ENCODE data around the gene ATP8B3.

The ATP8B3 gene

DNA sequence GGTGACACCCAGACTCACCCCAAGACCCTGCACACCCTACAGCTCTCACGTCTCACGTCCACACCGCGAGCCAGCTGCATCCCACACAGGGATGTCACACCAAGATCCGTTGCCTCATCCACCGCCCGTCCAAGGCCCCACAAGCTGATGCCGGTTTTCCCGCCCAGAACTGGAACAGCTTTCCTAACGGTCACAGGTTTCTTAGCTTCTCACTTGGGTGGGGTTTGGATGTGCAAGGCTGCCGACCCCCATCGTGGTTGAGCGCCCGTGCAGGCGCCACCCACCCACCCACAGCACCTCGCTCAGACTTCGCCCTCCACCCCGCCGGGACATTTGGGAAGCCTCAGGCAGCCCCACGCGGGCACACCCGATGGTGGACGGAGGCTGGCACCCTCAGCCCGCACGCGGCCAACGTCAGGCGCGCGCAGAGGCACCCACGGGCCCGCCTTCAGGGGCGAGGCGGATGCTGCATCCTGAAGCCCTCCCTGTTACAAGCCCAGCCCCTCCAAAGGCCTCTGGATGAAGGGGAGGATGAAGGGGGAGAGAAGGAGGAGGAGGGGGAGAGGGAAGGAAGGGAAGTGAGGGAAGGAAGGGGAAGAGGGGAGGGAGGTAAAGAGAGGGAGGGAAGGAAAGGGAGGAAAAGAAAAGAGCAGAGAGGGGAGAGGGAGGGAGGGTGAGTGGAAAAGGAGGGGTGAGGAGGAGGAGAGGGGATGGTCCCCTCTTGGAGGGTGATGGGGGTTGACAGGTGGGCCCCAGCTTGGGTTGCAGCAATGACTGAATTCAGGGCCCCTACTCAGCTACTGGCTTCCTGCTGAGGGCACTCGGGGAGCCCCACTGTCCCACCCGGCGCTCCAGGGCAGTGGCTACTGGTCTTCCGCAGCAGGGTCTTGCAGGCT, 45.9 kb downstream of the ATP8B3 start:
- TF ChIP-seq, protein P1, sequence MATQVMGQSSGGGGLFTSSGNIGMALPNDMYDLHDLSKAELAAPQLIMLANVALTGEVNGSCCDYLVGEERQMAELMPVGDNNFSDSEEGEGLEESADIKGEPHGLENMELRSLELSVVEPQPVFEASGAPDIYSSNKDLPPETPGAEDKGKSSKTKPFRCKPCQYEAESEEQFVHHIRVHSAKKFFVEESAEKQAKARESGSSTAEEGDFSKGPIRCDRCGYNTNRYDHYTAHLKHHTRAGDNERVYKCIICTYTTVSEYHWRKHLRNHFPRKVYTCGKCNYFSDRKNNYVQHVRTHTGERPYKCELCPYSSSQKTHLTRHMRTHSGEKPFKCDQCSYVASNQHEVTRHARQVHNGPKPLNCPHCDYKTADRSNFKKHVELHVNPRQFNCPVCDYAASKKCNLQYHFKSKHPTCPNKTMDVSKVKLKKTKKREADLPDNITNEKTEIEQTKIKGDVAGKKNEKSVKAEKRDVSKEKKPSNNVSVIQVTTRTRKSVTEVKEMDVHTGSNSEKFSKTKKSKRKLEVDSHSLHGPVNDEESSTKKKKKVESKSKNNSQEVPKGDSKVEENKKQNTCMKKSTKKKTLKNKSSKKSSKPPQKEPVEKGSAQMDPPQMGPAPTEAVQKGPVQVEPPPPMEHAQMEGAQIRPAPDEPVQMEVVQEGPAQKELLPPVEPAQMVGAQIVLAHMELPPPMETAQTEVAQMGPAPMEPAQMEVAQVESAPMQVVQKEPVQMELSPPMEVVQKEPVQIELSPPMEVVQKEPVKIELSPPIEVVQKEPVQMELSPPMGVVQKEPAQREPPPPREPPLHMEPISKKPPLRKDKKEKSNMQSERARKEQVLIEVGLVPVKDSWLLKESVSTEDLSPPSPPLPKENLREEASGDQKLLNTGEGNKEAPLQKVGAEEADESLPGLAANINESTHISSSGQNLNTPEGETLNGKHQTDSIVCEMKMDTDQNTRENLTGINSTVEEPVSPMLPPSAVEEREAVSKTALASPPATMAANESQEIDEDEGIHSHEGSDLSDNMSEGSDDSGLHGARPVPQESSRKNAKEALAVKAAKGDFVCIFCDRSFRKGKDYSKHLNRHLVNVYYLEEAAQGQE (IDR thresholded peaks at IDR 0.05; ENCODE audit: low read depth) = no peak
- TF ChIP-seq TEAD4 (IDR thresholded peaks at IDR 0.05) (no peak), CREB1 (IDR thresholded peaks at IDR 0.05; ENCODE audit: low read depth) (no peak), NFIC (IDR thresholded peaks at IDR 0.05) (no peak), YY1 (IDR thresholded peaks at IDR 0.05; ENCODE audit: low read depth) (no peak), TCF12 (IDR thresholded peaks at IDR 0.05; ENCODE audit: low read depth) (no peak)
- TF ChIP-seq, protein P2, sequence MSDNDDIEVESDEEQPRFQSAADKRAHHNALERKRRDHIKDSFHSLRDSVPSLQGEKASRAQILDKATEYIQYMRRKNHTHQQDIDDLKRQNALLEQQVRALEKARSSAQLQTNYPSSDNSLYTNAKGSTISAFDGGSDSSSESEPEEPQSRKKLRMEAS (IDR thresholded peaks at IDR 0.05) = no peak

DNA sequence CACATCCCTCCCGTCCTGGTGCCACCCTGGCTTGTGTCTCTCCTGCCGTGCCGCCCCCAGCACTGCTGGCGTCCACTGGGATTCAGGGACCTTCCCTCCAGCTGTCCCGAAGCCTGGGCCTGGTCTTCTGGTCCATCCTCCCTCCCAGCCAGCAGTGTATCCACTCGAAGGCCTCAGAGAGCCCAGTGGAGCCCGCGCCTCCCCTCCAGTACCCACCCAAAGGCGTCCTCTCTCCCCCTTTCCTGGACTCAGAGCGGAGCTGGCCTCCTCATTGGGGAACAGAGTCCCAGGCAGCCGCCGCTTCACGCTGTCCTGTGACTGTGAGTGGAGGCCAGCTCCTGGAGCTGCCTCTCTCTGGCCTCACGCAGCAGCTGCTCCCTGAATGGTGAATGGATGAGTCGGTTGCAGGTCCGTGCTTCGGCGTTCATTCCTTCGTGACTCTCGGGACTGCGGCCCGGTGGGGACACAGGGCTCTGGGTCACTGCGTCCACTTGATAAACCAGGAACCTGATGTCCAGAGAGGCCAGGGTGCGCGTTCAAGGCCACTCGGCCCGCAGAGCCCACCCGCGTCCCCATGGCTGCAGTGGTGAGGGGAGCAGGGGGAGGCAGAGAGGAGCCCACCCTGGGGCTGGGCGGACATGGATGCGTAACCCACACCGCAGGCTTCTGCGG, 46.7 kb downstream of the ATP8B3 start:
- TF ChIP-seq EP300 (IDR thresholded peaks at IDR 0.05; ENCODE audit: borderline replicate concordance) (no peak), RAD21 (IDR thresholded peaks at IDR 0.05; ENCODE audit: low read depth) (no peak), TAF1 (IDR thresholded peaks at IDR 0.05; ENCODE audit: low read depth) (no peak), EGR1 (IDR thresholded peaks at IDR 0.05) (no peak), FOXM1 (IDR thresholded peaks at IDR 0.05; ENCODE audit: borderline replicate concordance, low read depth) (no peak), NFIC (IDR thresholded peaks at IDR 0.05) (no peak), YY1 (IDR thresholded peaks at IDR 0.05; ENCODE audit: low read depth) (no peak), CREB1 (IDR thresholded peaks at IDR 0.05; ENCODE audit: low read depth) (no peak), ZBTB7A (IDR thresholded peaks at IDR 0.05; ENCODE audit: low read depth) (no peak), TEAD4 (IDR thresholded peaks at IDR 0.05) (no peak), TCF12 (IDR thresholded peaks at IDR 0.05; ENCODE audit: low read depth) (no peak), CEBPB (IDR thresholded peaks at IDR 0.05) (no peak)
- TF ChIP-seq, protein P3, sequence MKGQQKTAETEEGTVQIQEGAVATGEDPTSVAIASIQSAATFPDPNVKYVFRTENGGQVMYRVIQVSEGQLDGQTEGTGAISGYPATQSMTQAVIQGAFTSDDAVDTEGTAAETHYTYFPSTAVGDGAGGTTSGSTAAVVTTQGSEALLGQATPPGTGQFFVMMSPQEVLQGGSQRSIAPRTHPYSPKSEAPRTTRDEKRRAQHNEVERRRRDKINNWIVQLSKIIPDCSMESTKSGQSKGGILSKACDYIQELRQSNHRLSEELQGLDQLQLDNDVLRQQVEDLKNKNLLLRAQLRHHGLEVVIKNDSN (IDR thresholded peaks at IDR 0.05) = no peak
- TF ChIP-seq, protein P1 (IDR thresholded peaks at IDR 0.05; ENCODE audit: low read depth) = no peak
- TF ChIP-seq, protein P2 (IDR thresholded peaks at IDR 0.05) = no peak

DNA sequence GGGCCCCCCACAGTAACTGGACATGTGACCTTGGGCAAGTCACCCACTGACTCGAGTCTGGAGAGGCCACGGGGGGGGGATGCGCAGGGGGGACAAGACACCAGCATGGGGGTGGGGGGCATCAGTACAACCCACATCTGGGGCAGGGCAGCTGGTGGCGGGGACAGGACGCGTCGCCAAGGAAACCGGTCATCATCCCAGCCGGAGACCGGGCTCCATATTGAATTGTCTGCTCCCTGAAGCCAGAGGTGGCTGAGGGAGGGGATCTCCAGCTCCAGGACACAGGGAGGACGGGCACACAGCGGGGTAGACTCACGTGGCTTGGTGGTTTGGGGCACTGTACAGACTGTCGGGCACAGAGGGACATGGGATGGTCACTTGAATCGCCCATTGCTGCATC, 47.3 kb downstream of the ATP8B3 start:
- TF ChIP-seq EGR1 (IDR thresholded peaks at IDR 0.05) (no peak), TEAD4 (IDR thresholded peaks at IDR 0.05) (no peak), FOXM1 (IDR thresholded peaks at IDR 0.05; ENCODE audit: borderline replicate concordance, low read depth) (no peak), CEBPB (IDR thresholded peaks at IDR 0.05) (no peak), ZBTB7A (IDR thresholded peaks at IDR 0.05; ENCODE audit: low read depth) (no peak), TAF1 (IDR thresholded peaks at IDR 0.05; ENCODE audit: low read depth) (no peak), NFIC (IDR thresholded peaks at IDR 0.05) (no peak)

DNA sequence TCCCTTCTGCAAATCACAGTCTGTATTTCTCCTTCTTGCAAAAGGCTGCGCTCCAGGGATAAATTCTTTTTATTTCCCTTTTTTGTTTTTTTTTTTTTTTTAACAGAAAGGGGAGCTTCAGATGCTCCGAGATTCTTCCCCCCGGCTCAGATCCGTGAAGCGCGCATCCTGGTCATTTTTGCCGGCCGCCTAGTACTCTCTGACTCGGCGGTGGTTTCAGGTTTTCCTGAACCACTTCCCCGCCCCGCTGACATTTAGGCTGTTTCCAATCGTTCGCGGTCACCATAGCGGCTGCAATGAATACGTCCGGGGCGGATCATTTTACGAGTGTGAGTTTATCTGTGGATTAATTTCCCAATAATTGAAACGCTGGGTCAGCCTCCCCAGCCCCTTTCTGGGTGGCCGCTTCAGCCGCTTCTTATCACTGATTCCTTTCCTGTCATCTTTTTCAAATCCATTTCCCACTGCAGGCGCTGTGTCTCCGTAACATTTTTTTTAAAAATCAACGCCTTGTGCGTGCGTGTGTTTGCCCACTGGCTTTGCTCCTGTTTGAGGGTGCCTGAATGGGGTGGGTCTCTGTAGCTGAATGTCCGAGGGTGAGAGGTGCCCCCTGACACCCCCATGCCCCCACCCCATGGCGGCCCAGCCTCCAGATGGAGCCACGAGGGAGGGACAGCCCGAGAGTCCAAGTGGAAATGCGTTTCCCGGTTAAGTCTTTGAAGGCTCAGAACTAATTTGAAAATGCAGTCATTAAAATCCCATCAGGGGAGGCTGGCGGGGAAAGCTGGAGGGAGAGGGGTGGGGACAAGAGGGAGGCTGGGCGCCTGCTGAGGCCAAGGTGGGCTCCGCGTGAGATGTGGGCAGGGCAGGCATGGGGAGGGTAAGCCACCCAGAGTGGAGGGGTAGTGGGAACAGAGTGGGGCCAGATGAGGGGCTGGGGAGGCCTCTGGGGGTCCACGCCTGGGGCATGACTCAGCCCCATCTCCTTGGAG, 48.1 kb downstream of the ATP8B3 start:
- TF ChIP-seq TAF1 (IDR thresholded peaks at IDR 0.05; ENCODE audit: low read depth) (no peak), EP300 (IDR thresholded peaks at IDR 0.05; ENCODE audit: borderline replicate concordance) (no peak), NFIC (IDR thresholded peaks at IDR 0.05) (no peak), CREB1 (IDR thresholded peaks at IDR 0.05; ENCODE audit: low read depth) (no peak), TEAD4 (IDR thresholded peaks at IDR 0.05) (no peak), FOXM1 (IDR thresholded peaks at IDR 0.05; ENCODE audit: borderline replicate concordance, low read depth) (no peak), YY1 (IDR thresholded peaks at IDR 0.05; ENCODE audit: low read depth) (no peak), CEBPB (IDR thresholded peaks at IDR 0.05) (no peak)
- TF ChIP-seq, protein P2 (IDR thresholded peaks at IDR 0.05) = no peak
- TF ChIP-seq, protein P3 (IDR thresholded peaks at IDR 0.05) = no peak

Measured in Ishikawa (cell line).